SK-N-DZ (cell line): Measurements from ENCODE around the gene PATJ.
"Not testable (repeated sequence)": the region's sequence is repeated elsewhere in the genome, so short reads cannot be mapped to it uniquely, and the experiment has no call there.

Experiments
- DNase-seq: peaks from one replicate; pipeline ENCODE4 v3.0.0-alpha.2; 2015; ENCODE audit warnings: low spot score

Gene PATJ

GRCh38 chr1:61942856-61943255, 200.6 kb downstream of the PATJ start:
- DNase-seq: no peak

- not testable (repeated sequence) for DNase-seq
These were observed 206.4 kb downstream of the PATJ start for GRCh38 chr1:61948685-61949084.

- DNase-seq: no peak
These were observed 208.1 kb downstream of the PATJ start for GRCh38 chr1:61950418-61950817.

DNA sequence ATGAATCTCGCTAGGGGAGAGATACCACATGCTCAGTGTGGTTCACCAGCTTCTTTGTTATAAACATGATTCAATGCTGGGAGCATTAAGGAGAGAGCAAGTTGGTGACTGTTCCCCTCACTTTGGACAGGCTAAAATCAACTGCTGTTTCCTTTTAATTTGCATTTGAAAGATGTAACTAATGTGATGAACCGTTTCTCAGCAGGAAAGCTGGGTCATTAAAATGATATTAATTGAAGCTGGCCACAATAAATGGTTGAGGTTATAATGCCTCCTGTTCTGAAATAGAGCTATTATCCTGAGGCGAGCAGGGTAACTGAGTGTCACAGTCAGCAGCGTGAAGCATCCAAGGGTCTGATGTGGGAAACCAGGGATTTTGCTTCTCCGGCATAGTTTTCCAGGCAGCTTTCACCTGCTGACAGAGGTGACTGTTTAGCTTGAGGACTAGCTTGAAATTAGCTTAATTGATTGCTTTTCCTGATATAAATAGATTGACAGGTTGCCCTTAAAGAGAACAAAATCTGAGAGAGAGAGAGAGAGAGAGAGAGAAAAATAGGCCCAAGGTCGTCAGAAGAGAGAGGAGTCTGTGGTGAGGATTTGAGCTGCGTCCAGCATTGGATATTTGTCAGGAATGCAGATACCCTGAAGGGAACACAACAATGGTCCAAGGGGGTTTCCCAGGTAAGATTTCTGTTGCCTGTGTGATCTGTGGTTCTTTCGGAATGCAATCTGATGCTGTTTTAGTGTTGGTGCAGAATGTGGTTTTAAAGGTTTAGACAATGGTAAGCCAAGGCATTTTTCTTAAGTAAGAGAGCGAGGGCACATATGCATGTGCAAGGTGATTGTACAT, 209.7 kb downstream of the PATJ start:
- DNase-seq: peak; percentile 4

- no peak for DNase-seq
These were observed 210.4 kb downstream of the PATJ start for GRCh38 chr1:61952675-61953074.

GRCh38 chr1:61953076-61953789, 211.0 kb downstream of the PATJ start:
- no peak for DNase-seq

DNA sequence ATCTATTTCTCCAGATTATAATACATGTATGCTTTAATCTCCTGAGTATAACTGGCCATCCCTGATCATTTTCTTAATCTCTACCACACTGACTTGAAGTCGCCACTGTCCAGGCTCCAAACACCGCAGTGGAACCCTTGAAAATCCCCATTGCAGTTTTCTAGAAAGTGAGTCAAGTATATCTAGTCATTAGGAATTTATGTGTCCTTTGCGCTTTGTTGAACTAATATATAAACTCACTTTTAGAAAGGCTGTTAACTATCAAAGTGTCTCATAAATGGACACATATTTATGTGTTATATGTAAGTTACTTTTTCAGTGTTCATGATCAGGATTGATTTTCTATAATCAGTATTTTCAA, 211.5 kb downstream of the PATJ start:
- no peak for DNase-seq

GRCh38 chr1:61955261-61955660, 213.0 kb downstream of the PATJ start:
- no peak for DNase-seq

DNA sequence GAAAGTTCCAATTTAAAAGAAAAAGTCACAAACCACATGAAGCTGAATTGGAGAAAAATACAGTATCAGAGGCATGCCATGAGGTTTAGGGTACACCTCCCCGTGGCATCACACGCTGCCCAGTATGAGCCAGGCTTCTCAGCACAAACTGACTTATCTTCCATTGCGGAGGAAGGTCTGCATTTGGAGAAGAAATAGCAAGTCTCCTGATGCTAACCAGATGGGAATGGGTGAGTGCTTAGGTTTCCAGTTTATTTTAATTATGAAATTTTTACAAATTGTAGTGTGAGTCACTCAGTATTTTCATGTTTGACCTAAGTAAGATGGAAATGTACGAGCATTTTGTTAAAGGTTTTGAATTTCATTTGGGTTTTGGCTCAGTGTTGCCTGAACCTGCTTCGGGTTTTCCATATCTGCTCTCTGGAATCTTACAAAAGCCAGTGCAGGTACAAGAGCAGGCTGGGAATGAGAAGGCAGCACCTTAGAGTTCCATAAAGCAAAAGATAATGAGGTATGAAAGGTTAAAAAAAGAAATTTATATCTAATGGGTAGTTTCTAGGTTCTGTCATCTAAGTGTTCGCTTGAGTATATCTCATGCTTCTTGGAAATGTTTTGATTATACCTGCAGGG, 213.9 kb downstream of the PATJ start:
- no peak for DNase-seq

GRCh38 chr1:61956784-61957183, 214.5 kb downstream of the PATJ start:
- no peak for DNase-seq

DNA sequence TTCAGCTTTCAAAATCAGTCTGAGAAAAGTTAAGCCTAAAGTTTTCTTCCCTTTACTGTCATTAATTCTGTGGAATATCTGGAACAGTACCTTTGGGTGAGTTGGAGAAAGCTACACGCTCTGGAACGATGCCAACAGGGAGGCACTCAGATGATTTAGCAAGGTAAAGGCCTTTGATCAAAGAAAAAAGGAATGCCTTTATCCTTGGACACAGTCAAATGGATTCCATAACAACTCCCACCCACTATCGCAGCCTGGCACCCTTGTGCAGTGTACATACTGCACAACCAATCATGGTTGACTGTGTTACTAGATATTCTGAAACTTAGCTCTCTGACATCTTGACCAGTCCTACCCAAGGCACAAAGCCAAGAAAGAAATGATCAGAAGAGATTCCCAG, 218.7 kb downstream of the PATJ start:
- DNase-seq: no peak

GRCh38 chr1:61962631-61963030, 220.4 kb downstream of the PATJ start:
- DNase-seq: no peak

- DNase-seq: peak; percentile 81
These were observed 224.4 kb downstream of the PATJ start for GRCh38 chr1:61966450-61967225.

GRCh38 chr1:61967750-61968149, 225.5 kb downstream of the PATJ start:
- DNase-seq: peak; percentile 85

DNA sequence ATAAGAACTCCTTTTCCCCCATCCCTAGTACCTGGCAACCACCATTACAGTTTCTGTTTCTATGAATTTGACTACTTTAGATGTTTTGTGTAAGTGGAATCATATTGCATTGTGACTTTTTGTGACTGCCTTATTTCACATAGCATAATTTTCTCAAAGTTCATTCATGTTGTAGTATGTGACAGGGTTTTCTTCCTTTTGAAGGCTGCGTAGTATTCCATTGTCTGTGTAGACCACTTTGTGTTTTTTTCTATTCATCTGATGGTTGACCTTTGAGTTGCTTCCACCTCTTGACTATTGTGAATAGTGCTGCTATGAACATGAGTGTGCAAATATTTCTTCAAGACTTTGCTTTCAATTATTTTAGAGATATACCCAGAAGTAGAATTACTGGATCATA, 226.6 kb downstream of the PATJ start:
- no peak for DNase-seq

GRCh38 chr1:61973100-61973837, 231.0 kb downstream of the PATJ start:
- no peak for DNase-seq

GRCh38 chr1:61975638-61976037, 233.4 kb downstream of the PATJ start:
- no peak for DNase-seq

GRCh38 chr1:61976566-61976965, 234.3 kb downstream of the PATJ start:
- DNase-seq: no peak

DNA sequence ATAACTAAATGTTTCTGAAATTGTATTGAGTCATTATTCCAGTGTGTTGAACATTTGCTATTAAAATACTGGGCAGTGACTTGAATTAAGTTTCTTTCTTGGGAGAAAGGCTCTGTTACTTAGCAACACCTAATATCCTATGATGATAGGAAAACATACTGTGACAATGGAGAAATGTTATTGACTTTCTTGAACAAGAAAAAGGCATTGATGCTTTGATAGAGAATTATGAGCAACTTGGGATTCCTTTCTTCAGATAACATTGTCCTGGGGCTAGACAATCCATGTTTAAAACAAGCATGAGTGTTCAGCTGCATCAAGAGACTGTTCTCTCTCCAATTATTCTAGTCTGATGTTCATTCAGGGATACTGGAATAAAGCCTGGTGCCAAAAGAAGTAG, 236.5 kb downstream of the PATJ start:
- DNase-seq: no peak

DNA sequence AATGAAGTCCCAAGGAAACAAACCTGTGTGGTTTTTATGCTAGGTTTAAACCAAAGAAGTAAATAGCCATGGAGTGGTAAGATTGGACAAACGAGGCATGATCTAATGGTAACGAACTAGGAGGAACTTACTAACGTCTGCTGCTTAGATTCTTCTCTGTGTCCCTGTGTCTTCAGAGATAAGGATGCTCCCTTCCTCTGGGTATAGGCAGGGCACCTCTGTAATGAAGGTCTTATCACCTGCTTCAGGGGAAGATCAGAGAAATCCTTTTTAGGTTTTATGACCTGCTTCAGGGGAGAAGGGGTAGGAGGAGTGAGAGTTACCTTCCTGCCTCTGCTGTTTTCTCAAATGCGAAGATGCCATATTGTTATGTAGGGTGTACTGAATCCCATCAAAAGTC, 237.4 kb downstream of the PATJ start:
- no peak for DNase-seq

GRCh38 chr1:61980561-61980960, 238.3 kb downstream of the PATJ start:
- no peak for DNase-seq
